Measurements from ENCODE around the gene SELPLG.
"Not testable (repeated sequence)": the region's sequence is repeated elsewhere in the genome, so short reads cannot be mapped to it uniquely, and the experiment has no call there.

SELPLG gene

DNA sequence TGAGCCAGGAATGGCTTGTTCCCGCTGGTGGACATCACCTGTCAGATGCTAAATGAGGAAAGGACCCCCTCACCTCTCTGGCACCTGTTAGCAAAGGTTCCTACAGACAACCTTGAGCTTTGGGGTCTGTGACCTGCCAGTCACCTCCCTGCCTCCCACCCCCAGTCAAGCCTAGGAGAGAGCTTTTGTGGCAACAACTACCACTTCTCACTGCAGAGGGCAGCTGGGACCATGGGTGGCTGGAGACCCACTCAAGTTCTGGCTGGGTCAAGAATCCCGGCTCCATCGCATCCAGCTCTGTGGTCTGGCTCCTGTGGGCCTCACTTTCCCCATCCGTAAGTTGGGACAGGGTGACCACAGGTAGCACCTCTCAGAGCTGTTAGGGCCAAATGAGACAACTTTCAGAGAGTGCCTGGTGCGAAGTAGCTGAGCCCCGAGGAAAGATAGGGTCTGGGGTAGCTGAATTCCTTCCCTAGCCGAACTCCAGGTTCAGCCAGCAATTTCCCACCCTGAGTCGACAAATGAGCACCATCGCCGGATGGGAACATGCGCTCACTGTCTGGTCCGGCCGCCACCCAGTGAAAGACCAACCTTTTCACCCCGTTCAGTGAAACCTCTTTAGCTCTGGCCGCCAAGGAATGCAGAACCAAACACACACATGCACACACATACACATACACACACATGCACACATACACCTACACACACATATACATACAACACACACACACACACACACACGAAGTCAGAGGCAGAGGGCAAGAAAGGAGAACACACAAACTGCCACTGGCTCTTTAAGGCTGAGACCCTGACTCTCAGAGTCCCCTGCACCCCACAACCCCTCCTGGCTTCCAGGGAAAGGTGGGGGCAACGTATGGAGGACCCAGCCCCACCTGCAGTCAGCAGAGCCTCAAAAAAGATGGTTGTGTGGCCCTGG is 37.7 kb downstream of the SELPLG start:
- CTCF ChIA-PET, result interaction anchor here (0.7 to 1.2 kb wide), 7 partner anchors 9 to 294 kb away, joined by 3 to 5 read pairs (median 3); no protein-coding TSS in a partner anchor
- Histone ChIP-seq H3K36me3 (ENCODE audit: control insufficient read depth in 4 of 4, insufficient read depth in 4 of 4, low read length in 3 of 4) (no peaks in the 10 kb centered on the region), H3K27me3 (replicated peaks in 2 of 5; ENCODE audit: control insufficient read depth in 4 of 5, insufficient read depth in 5 of 5, low read length in 4 of 5) (no peaks in the 10 kb centered on the region), H3K9me3 (ENCODE audit: control extremely low read depth in 1 of 5, control insufficient read depth in 4 of 5, insufficient read depth in 2 of 5, low read depth in 1 of 5, low read length in 4 of 5) (no peaks in the 10 kb centered on the region), H3K27ac (ENCODE audit: insufficient read depth in 1 of 2, low read depth in 1 of 2, low read length in 2 of 2, poor library complexity in 1 of 2, severe bottlenecking in 2 of 2) (no peak overlapping the region), H3K4me3 (ENCODE audit: control insufficient read depth in 1 of 7, extremely low read depth in 1 of 7, insufficient read depth in 4 of 7, low read depth in 2 of 7, low read length in 6 of 7) (no peak overlapping the region), H3K4me1 (ENCODE audit: control extremely low read depth in 1 of 4, control insufficient read depth in 4 of 4, insufficient read depth in 4 of 4, low read length in 3 of 4) (peaks cover 0 to 6% (median 0%) of the 10 kb centered on the region in 4 experiments)
- POLR2A ChIA-PET, result no interaction called here
- WGBS (ENCODE audit: insufficient coverage), result 97% methylated on average over 16 of the region's 17 CpGs
- DNase-seq, result no peak

DNA sequence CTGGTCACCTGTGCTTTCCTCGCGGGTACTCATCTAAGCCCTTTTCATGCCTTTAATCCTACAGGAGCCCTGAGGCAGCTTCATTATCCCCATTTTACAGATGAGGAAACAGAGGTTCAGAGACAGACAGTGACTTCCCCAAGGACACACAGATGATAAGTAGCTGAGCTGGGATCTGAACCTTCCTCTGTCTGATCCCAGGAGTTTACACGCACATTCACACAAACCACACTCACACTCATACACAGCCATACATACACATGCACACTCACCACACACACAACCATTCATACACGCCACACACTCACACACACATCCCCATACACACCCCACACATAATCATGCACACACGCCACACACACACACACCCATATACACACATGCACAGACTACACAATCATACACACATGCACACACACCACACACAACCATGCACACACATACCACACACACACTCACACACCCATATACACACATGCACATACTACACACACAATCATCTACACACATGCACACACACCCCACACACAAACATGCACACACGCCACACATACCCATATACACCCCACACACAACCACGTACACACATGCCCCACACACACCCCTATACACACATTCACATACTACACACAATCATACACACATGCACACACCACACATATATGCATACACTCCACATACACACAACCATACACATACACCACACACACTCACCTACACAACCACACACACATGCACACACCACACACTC is 38.6 kb downstream of the SELPLG start:
- no peak overlapping the region for H3K27ac ChIP-seq (ENCODE audit: insufficient read depth in 1 of 2, low read depth in 1 of 2, low read length in 2 of 2, poor library complexity in 1 of 2, severe bottlenecking in 2 of 2)
- CTCF ChIA-PET, result interaction anchor here (0.6 to 1.2 kb wide), 8 partner anchors 9 to 295 kb away, joined by 3 to 5 read pairs (median 3); no protein-coding TSS in a partner anchor
- H3K27me3 ChIP-seq (replicated peaks in 2 of 5; ENCODE audit: control insufficient read depth in 4 of 5, insufficient read depth in 5 of 5, low read length in 4 of 5), result no peaks in the 10 kb centered on the region
- H3K36me3 ChIP-seq (ENCODE audit: control insufficient read depth in 4 of 4, insufficient read depth in 4 of 4, low read length in 3 of 4), result no peaks in the 10 kb centered on the region
- no peak for DNase-seq
- H3K4me3 ChIP-seq (ENCODE audit: control insufficient read depth in 1 of 7, extremely low read depth in 1 of 7, insufficient read depth in 4 of 7, low read depth in 2 of 7, low read length in 6 of 7), result no peak overlapping the region
- no peaks in the 10 kb centered on the region for H3K9me3 ChIP-seq (ENCODE audit: control extremely low read depth in 1 of 5, control insufficient read depth in 4 of 5, insufficient read depth in 2 of 5, low read depth in 1 of 5, low read length in 4 of 5)
- WGBS (ENCODE audit: insufficient coverage), result 95% methylated on average over 7 of the region's 7 CpGs
- POLR2A ChIA-PET, result no interaction called here
- H3K4me1 ChIP-seq (ENCODE audit: control extremely low read depth in 1 of 4, control insufficient read depth in 4 of 4, insufficient read depth in 4 of 4, low read length in 3 of 4), result peaks cover 0 to 6% (median 0%) of the 10 kb centered on the region in 4 experiments

DNA sequence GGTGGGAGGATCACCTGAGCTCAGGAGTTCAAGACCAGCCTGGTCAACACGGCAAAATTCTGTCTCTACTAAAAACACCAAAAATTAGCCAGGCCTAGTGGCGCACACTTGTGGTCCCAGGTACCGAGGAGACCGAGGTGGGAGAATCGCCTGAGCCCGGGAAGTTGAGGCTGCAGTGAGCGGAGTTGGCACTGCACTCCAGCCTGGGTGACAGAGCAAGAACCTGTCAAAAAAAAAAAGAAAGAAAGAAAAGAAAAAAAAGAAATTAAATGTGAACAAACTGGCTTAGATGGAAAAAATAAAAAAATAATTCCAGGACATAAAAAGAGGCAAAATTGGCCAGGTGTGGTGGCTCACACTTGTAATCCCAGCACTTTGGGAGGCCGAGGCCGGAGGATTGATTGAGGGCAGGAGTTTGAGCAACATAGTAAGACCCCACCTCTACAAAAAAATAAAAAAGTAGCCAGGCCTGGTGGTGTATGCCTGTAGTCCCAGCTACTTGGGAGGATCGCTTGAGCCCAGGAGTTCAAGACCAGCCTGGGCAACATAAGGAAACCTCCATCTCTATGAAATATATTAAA is 39.3 kb downstream of the SELPLG start:
- Histone ChIP-seq H3K36me3 (ENCODE audit: control insufficient read depth in 4 of 4, insufficient read depth in 4 of 4, low read length in 3 of 4) (no peaks in the 10 kb centered on the region), H3K4me1 (ENCODE audit: control extremely low read depth in 1 of 4, control insufficient read depth in 4 of 4, insufficient read depth in 4 of 4, low read length in 3 of 4) (peaks cover 0 to 6% (median 0%) of the 10 kb centered on the region in 4 experiments), H3K4me3 (ENCODE audit: control insufficient read depth in 1 of 7, extremely low read depth in 1 of 7, insufficient read depth in 4 of 7, low read depth in 2 of 7, low read length in 6 of 7) (no peak overlapping the region), H3K27ac (ENCODE audit: insufficient read depth in 1 of 2, low read depth in 1 of 2, low read length in 2 of 2, poor library complexity in 1 of 2, severe bottlenecking in 2 of 2) (no peak overlapping the region), H3K27me3 (replicated peaks in 2 of 5; ENCODE audit: control insufficient read depth in 4 of 5, insufficient read depth in 5 of 5, low read length in 4 of 5) (no peaks in the 10 kb centered on the region), H3K9me3 (ENCODE audit: control extremely low read depth in 1 of 5, control insufficient read depth in 4 of 5, insufficient read depth in 2 of 5, low read depth in 1 of 5, low read length in 4 of 5) (no peaks in the 10 kb centered on the region)
- WGBS (ENCODE audit: insufficient coverage), result no CpG with 5 or more reads among the region's 10 CpGs
- CTCF ChIA-PET, result interaction anchor here (0.6 to 1.2 kb wide), 3 partner anchors 14 to 27 kb away, joined by 3 read pairs; no protein-coding TSS in a partner anchor
- DNase-seq, result no peak
- POLR2A ChIA-PET, result no interaction called here

DNA sequence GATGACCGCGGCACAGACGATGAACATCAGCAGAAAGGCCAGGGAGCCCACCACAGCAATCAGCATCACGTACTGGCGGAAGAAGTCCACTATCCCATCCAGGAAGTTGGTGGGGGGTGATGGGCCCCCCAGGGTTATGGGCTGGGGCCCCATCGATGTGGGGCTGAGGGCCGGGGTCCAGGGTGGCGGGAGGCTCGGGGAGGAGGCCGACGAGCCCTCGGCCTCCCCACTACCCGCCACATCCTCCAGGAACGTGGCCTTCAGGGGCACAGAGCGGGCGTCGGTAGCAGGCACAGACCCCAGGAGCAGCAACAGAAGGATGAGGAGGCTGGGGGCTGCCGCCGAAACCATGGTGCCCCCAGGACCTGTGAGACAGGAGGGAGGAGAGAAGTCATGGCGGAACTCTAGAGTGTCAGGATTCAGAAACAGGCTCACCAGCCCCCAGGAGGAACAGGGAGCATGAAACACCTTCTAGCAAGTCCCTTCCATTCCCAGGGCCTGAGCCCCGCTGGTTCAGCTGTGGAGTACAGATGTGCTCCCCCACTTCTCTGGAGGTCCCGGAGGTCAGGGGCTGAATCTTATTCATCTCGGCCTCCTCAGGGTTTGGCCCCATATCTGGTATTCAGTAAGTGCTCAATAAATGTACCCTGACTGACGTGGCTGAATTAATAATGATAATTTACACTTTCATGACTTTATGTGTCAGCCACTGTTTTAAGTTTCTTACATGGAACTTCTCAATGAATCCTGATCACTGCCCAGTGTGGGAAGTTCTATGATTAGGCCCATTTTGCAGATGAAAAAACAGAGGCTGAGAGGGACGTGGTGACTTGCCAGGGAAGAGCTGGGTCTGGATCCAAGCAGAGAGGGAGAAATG is 41.4 kb downstream of the SELPLG start:
- CTCF ChIA-PET, result no interaction called here
- WGBS (ENCODE audit: insufficient coverage), result 97% methylated on average over 21 of the region's 25 CpGs
- POLR2A ChIA-PET, result no interaction called here

DNA sequence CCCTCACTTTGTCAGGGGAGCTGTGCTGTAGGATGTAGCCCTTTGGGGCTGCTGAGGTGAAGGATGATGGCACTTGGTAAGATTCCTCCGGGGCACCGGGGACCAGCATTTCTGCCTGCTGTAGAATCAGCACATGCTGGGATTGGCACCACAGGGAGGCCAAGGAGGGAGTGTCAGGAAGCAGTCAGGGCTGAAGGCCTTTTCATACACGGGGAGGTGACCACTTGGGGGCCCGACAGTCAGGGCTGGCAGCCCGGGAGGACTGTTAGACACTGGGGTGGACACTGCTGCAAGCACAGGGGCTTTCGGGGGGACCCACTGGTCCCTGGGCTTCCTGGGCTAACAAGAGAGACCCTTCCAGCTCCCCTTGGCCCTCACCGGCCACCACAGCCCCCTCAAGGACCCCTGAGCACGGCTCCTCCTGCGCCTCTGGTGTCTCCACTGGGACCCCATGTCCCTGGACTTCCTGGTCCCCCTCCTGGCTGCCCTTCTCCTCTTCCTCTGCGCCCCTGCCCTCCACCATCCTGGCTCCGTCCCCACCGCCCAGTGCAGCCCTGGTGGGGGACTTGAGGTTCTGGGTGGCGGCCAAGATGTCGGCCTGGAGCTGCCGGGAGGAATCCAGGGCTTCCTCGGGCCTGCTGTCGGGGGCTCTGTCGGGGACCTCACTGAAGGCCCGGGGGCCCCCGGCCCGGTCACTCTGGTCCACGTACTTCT is 42.3 kb downstream of the SELPLG start:
- WGBS (ENCODE audit: insufficient coverage), result 93% methylated on average over 16 of the region's 22 CpGs
- ChIA-PET POLR2A (interaction anchor here (0.7 kb wide), 1 partner anchor 55 kb away, joined by 4 read pairs; no protein-coding TSS in a partner anchor), CTCF (interaction anchor here (1.8 kb wide), 1 partner anchor 27 kb away, joined by 4 read pairs; no protein-coding TSS in a partner anchor)
- Histone ChIP-seq H3K27me3 (replicated peaks in 2 of 5; ENCODE audit: control insufficient read depth in 4 of 5, insufficient read depth in 5 of 5, low read length in 4 of 5) (no peaks in the 10 kb centered on the region), H3K9me3 (ENCODE audit: control extremely low read depth in 1 of 5, control insufficient read depth in 4 of 5, insufficient read depth in 2 of 5, low read depth in 1 of 5, low read length in 4 of 5) (no peaks in the 10 kb centered on the region), H3K27ac (ENCODE audit: insufficient read depth in 1 of 2, low read depth in 1 of 2, low read length in 2 of 2, poor library complexity in 1 of 2, severe bottlenecking in 2 of 2) (no peak overlapping the region), H3K4me1 (ENCODE audit: control extremely low read depth in 1 of 4, control insufficient read depth in 4 of 4, insufficient read depth in 4 of 4, low read length in 3 of 4) (no peaks in the 10 kb centered on the region), H3K36me3 (ENCODE audit: control insufficient read depth in 4 of 4, insufficient read depth in 4 of 4, low read length in 3 of 4) (no peaks in the 10 kb centered on the region), H3K4me3 (ENCODE audit: control insufficient read depth in 1 of 7, extremely low read depth in 1 of 7, insufficient read depth in 4 of 7, low read depth in 2 of 7, low read length in 6 of 7) (no peak overlapping the region)
- DNase-seq, result no peak

More for the DNA sequence above, 41.4 kb downstream of the SELPLG start:
- no peaks in the 10 kb centered on the region for H3K9me3 ChIP-seq (ENCODE audit: control extremely low read depth in 1 of 5, control insufficient read depth in 4 of 5, insufficient read depth in 2 of 5, low read depth in 1 of 5, low read length in 4 of 5)
- H3K27ac ChIP-seq (ENCODE audit: insufficient read depth in 1 of 2, low read depth in 1 of 2, low read length in 2 of 2, poor library complexity in 1 of 2, severe bottlenecking in 2 of 2), result no peak overlapping the region
- H3K27me3 ChIP-seq (replicated peaks in 2 of 5; ENCODE audit: control insufficient read depth in 4 of 5, insufficient read depth in 5 of 5, low read length in 4 of 5), result no peaks in the 10 kb centered on the region
- H3K36me3 ChIP-seq (ENCODE audit: control insufficient read depth in 4 of 4, insufficient read depth in 4 of 4, low read length in 3 of 4), result no peaks in the 10 kb centered on the region
- no peak for DNase-seq
- H3K4me1 ChIP-seq (ENCODE audit: control extremely low read depth in 1 of 4, control insufficient read depth in 4 of 4, insufficient read depth in 4 of 4, low read length in 3 of 4), result peaks cover 0 to 2% (median 0%) of the 10 kb centered on the region in 4 experiments
- H3K4me3 ChIP-seq (ENCODE audit: control insufficient read depth in 1 of 7, extremely low read depth in 1 of 7, insufficient read depth in 4 of 7, low read depth in 2 of 7, low read length in 6 of 7), result no peak overlapping the region

DNA sequence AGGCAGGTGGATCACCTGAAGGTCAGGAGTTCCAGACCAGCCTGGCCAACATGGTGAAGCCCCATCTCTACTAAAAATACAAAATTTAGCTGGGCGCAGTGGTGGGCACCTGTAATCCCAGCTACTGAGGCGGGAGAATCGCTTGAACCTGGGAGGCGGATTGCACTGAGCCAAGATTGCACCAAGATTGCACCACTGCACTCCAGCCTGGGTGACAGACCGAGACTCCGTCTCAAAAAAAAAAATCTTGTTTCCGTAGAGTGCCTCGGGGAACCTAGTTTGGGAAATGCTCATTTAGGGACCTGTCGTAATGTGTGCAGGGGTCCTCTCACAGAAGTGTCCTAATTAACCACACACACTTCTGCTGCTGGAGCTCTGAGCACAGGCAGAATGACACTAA is 43.2 kb downstream of the SELPLG start:
- WGBS (ENCODE audit: insufficient coverage), result 97% methylated on average over 7 of the region's 9 CpGs
- H3K4me3 ChIP-seq (ENCODE audit: control insufficient read depth in 1 of 7, extremely low read depth in 1 of 7, insufficient read depth in 4 of 7, low read depth in 2 of 7, low read length in 6 of 7); H3K9me3 ChIP-seq (ENCODE audit: control extremely low read depth in 1 of 5, control insufficient read depth in 4 of 5, insufficient read depth in 2 of 5, low read depth in 1 of 5, low read length in 4 of 5); H3K27me3 ChIP-seq (replicated peaks in 2 of 5; ENCODE audit: control insufficient read depth in 4 of 5, insufficient read depth in 5 of 5, low read length in 4 of 5); H3K27ac ChIP-seq (ENCODE audit: insufficient read depth in 1 of 2, low read depth in 1 of 2, low read length in 2 of 2, poor library complexity in 1 of 2, severe bottlenecking in 2 of 2); H3K4me1 ChIP-seq (ENCODE audit: control extremely low read depth in 1 of 4, control insufficient read depth in 4 of 4, insufficient read depth in 4 of 4, low read length in 3 of 4); H3K36me3 ChIP-seq (ENCODE audit: control insufficient read depth in 4 of 4, insufficient read depth in 4 of 4, low read length in 3 of 4); DNase-seq: not testable (repeated sequence)
- CTCF ChIA-PET, result interaction anchor here (1.2 to 1.8 kb wide), 2 partner anchors 17 to 28 kb away, joined by 3 to 4 read pairs; no protein-coding TSS in a partner anchor
- POLR2A ChIA-PET, result interaction anchor here (0.7 kb wide), 1 partner anchor 54 kb away, joined by 4 read pairs; no protein-coding TSS in a partner anchor

Measured in common myeloid progenitor, CD34-positive (primary cell).